Mucosa of rectum (tissue), 2 donors: ENCODE data around the gene ID1.
"Not testable (repeated sequence)": the region's sequence is repeated elsewhere in the genome, so short reads cannot be mapped to it uniquely, and the experiment has no call there.

ENCODE experiments used
- H3K27ac ChIP-seq, 2 donors: one replicate each; pipeline ENCODE4 v1.7.0; 2013; ENCODE audit warnings: inconsistent platforms in 2 of 2, low read depth in 2 of 2, low read length in 2 of 2
- H3K27me3 ChIP-seq, 2 donors: one replicate each; pipeline ENCODE4 v1.7.0; 2013; ENCODE audit warnings: low read length in 2 of 2; ENCODE audit not compliant: control insufficient read depth in 2 of 2, insufficient read depth in 2 of 2
- H3K36me3 ChIP-seq, 2 donors: one replicate each; pipeline ENCODE4 v1.7.0; 2013; ENCODE audit warnings: low read length in 2 of 2; ENCODE audit not compliant: control insufficient read depth in 2 of 2, insufficient read depth in 2 of 2
- H3K4me1 ChIP-seq, 2 donors: one replicate each; pipeline ENCODE4 v1.7.0; 2013; ENCODE audit warnings: low read length in 2 of 2, mild to moderate bottlenecking in 1 of 2; ENCODE audit not compliant: control insufficient read depth in 2 of 2, insufficient read depth in 2 of 2
- H3K4me3 ChIP-seq, 2 donors: one replicate each; pipeline ENCODE4 v1.7.0; 2013; ENCODE audit warnings: low read length in 2 of 2
- H3K9ac ChIP-seq, 2 donors: one replicate each; pipeline ENCODE4 v1.7.0; 2013; ENCODE audit warnings: low read length in 2 of 2, low read depth in 1 of 2, mild to moderate bottlenecking in 1 of 2
- H3K9me3 ChIP-seq, 2 donors: one replicate each; pipeline ENCODE4 v1.7.0; 2013; ENCODE audit warnings: low read length in 2 of 2; ENCODE audit not compliant: control insufficient read depth in 2 of 2
- donor health status: healthy.
- donor health status: Normal muscosa, but diverticular disease.

The ID1 gene

GRCh38 chr20:31633339-31633914 is 28.3 kb downstream of the ID1 start:
- Histone ChIP-seq H3K36me3 (no peaks in the 10 kb centered on the region), H3K27me3 (peaks cover 0 to 2% of the 10 kb centered on the region in 2 donors), H3K27ac (no peak overlapping the region), H3K4me1 (no peaks in the 10 kb centered on the region), H3K9me3 (no peaks in the 10 kb centered on the region), H3K4me3 (no peak overlapping the region), H3K9ac (no peak overlapping the region)

- H3K36me3 ChIP-seq, result no peaks in the 10 kb centered on the region
- no peak within 1 kb of the TSS for H3K27ac ChIP-seq
- H3K27me3 ChIP-seq, result peaks cover 0 to 2% of the 10 kb centered on the region in 2 donors
- no peaks in the 10 kb centered on the region for H3K4me1 ChIP-seq
- H3K9ac ChIP-seq, result no peak within 1 kb of the TSS
- no peak within 1 kb of the TSS for H3K4me3 ChIP-seq
- no peaks in the 10 kb centered on the region for H3K9me3 ChIP-seq
These were observed 32.6 kb downstream of the ID1 start, which contains the start of gene COX4I2 for GRCh38 chr20:31637660-31638059. Gene COX4I2 (plus strand): TSS chr20:31637912. CDS start chr20:31639018, 1,106 bp downstream.

- Histone ChIP-seq H3K9me3 (no peaks in the 10 kb centered on the region), H3K36me3 (no peaks in the 10 kb centered on the region), H3K4me3 (no peak overlapping the region), H3K4me1 (no peaks in the 10 kb centered on the region), H3K9ac (no peak overlapping the region), H3K27ac (no peak overlapping the region), H3K27me3 (peaks cover 0 to 2% of the 10 kb centered on the region in 2 donors)
These were observed 33.2 kb downstream of the ID1 start for GRCh38 chr20:31638317-31638716.

- Histone ChIP-seq H3K9me3 (no peaks in the 10 kb centered on the region), H3K9ac (no peak overlapping the region), H3K27ac (no peak overlapping the region), H3K4me3 (no peak overlapping the region), H3K36me3 (no peaks in the 10 kb centered on the region), H3K27me3 (peaks cover 0 to 2% of the 10 kb centered on the region in 2 donors), H3K4me1 (no peaks in the 10 kb centered on the region)
These were observed 33.7 kb downstream of the ID1 start for GRCh38 chr20:31638816-31639215.

GRCh38 chr20:31640259-31640658 is 35.2 kb downstream of the ID1 start:
- H3K9me3 ChIP-seq, result no peaks in the 10 kb centered on the region
- no peak overlapping the region for H3K4me3 ChIP-seq
- no peak overlapping the region for H3K27ac ChIP-seq
- no peaks in the 10 kb centered on the region for H3K4me1 ChIP-seq
- H3K9ac ChIP-seq, result no peak overlapping the region
- no peaks in the 10 kb centered on the region for H3K36me3 ChIP-seq
- H3K27me3 ChIP-seq, result peaks cover 0 to 2% of the 10 kb centered on the region in 2 donors

GRCh38 chr20:31641391-31641790 is 36.3 kb downstream of the ID1 start:
- H3K4me3 ChIP-seq, result no peak overlapping the region
- no peak overlapping the region for H3K9ac ChIP-seq
- H3K27ac ChIP-seq, result no peak overlapping the region
- H3K27me3 ChIP-seq, result peaks cover 0 to 2% of the 10 kb centered on the region in 2 donors
- no peaks in the 10 kb centered on the region for H3K36me3 ChIP-seq
- H3K9me3 ChIP-seq, result no peaks in the 10 kb centered on the region
- H3K4me1 ChIP-seq, result no peaks in the 10 kb centered on the region

- H3K9me3 ChIP-seq, result no peaks in the 10 kb centered on the region
- H3K9ac ChIP-seq, result no peak overlapping the region
- H3K4me3 ChIP-seq, result no peak overlapping the region
- no peaks in the 10 kb centered on the region for H3K4me1 ChIP-seq
- no peaks in the 10 kb centered on the region for H3K27me3 ChIP-seq
- H3K27ac ChIP-seq, result no peak overlapping the region
- no peaks in the 10 kb centered on the region for H3K36me3 ChIP-seq
These were observed 37.7 kb downstream of the ID1 start for GRCh38 chr20:31642837-31643236.

GRCh38 chr20:31643522-31643921 is 38.4 kb downstream of the ID1 start:
- Histone ChIP-seq H3K27ac (no peak overlapping the region), H3K9me3 (no peaks in the 10 kb centered on the region), H3K27me3 (no peaks in the 10 kb centered on the region), H3K9ac (no peak overlapping the region), H3K4me3 (no peak overlapping the region), H3K4me1 (no peaks in the 10 kb centered on the region), H3K36me3 (no peaks in the 10 kb centered on the region)

- Histone ChIP-seq H3K9ac (no peak overlapping the region), H3K9me3 (no peaks in the 10 kb centered on the region), H3K36me3 (no peaks in the 10 kb centered on the region), H3K4me3 (no peak overlapping the region), H3K4me1 (no peaks in the 10 kb centered on the region), H3K27me3 (no peaks in the 10 kb centered on the region), H3K27ac (no peak overlapping the region)
These were observed 39.6 kb downstream of the ID1 start for GRCh38 chr20:31644701-31645100.

- H3K9me3 ChIP-seq, H3K4me1 ChIP-seq, H3K9ac ChIP-seq, H3K36me3 ChIP-seq, H3K4me3 ChIP-seq, H3K27ac ChIP-seq, H3K27me3 ChIP-seq: not testable (repeated sequence)
These were observed 43.0 kb downstream of the ID1 start for GRCh38 chr20:31648104-31648503.
